ENCODE results near the gene PCBP1.
"Not testable (repeated sequence)": the region's sequence is repeated elsewhere in the genome, so short reads cannot be mapped to it uniquely, and the experiment has no call there.

Gene PCBP1

GRCh38 chr2:70090706-70091334 lies 3.5 kb downstream of the PCBP1 start:
- H3K9me3 ChIP-seq (ENCODE audit: control extremely low read depth in 1 of 5, control insufficient read depth in 4 of 5, insufficient read depth in 2 of 5, low read depth in 1 of 5, low read length in 4 of 5) = no peaks in the 10 kb centered on the region
- no peak for DNase-seq
- peak overlapping the region in 1 of 2 experiments; percentile 25 for H3K27ac ChIP-seq (ENCODE audit: insufficient read depth in 1 of 2, low read depth in 1 of 2, low read length in 2 of 2, poor library complexity in 1 of 2, severe bottlenecking in 2 of 2)
- no peak overlapping the region for H3K4me3 ChIP-seq (ENCODE audit: control insufficient read depth in 1 of 7, extremely low read depth in 1 of 7, insufficient read depth in 4 of 7, low read depth in 2 of 7, low read length in 6 of 7)
- ChIA-PET CTCF (interaction anchor here (1.2 to 2.1 kb wide), 5 partner anchors 13 to 52 kb away, joined by 3 to 8 read pairs (median 6); no protein-coding TSS in a partner anchor), POLR2A (interaction anchor here (0.9 kb wide), 1 partner anchor 49 kb away, joined by 4 read pairs; no protein-coding TSS in a partner anchor)
- H3K4me1 ChIP-seq (ENCODE audit: control extremely low read depth in 1 of 4, control insufficient read depth in 4 of 4, insufficient read depth in 4 of 4, low read length in 3 of 4) = peaks cover 30 to 63% (median 51%) of the 10 kb centered on the region in 4 experiments
- H3K27me3 ChIP-seq (replicated peaks in 2 of 5; ENCODE audit: control insufficient read depth in 4 of 5, insufficient read depth in 5 of 5, low read length in 4 of 5) = no peaks in the 10 kb centered on the region
- 92% methylated on average over 2 of the region's 4 CpGs for WGBS (ENCODE audit: insufficient coverage)
- peaks cover 0 to 23% (median 4%) of the 10 kb centered on the region in 4 experiments for H3K36me3 ChIP-seq (ENCODE audit: control insufficient read depth in 4 of 4, insufficient read depth in 4 of 4, low read length in 3 of 4)

GRCh38 chr2:70091364-70091763 lies 4.1 kb downstream of the PCBP1 start:
- Histone ChIP-seq H3K36me3 (ENCODE audit: control insufficient read depth in 4 of 4, insufficient read depth in 4 of 4, low read length in 3 of 4) (peaks cover 0 to 23% (median 4%) of the 10 kb centered on the region in 4 experiments), H3K9me3 (ENCODE audit: control extremely low read depth in 1 of 5, control insufficient read depth in 4 of 5, insufficient read depth in 2 of 5, low read depth in 1 of 5, low read length in 4 of 5) (no peaks in the 10 kb centered on the region), H3K4me1 (ENCODE audit: control extremely low read depth in 1 of 4, control insufficient read depth in 4 of 4, insufficient read depth in 4 of 4, low read length in 3 of 4) (peaks cover 32 to 62% (median 49%) of the 10 kb centered on the region in 4 experiments), H3K4me3 (ENCODE audit: control insufficient read depth in 1 of 7, extremely low read depth in 1 of 7, insufficient read depth in 4 of 7, low read depth in 2 of 7, low read length in 6 of 7) (no peak overlapping the region), H3K27me3 (replicated peaks in 2 of 5; ENCODE audit: control insufficient read depth in 4 of 5, insufficient read depth in 5 of 5, low read length in 4 of 5) (no peaks in the 10 kb centered on the region), H3K27ac (ENCODE audit: insufficient read depth in 1 of 2, low read depth in 1 of 2, low read length in 2 of 2, poor library complexity in 1 of 2, severe bottlenecking in 2 of 2) (no peak overlapping the region)
- no peak for DNase-seq
- CTCF ChIA-PET = interaction anchor here (1.2 to 2.1 kb wide), 6 partner anchors 13 to 51 kb away, joined by 3 to 8 read pairs (median 6); no protein-coding TSS in a partner anchor
- whole genome bisulfite sequencing (ENCODE audit: insufficient coverage) = 92% methylated on average over 1 of the region's 2 CpGs
- POLR2A ChIA-PET = interaction anchor here (0.9 kb wide), 1 partner anchor 49 kb away, joined by 4 read pairs; no protein-coding TSS in a partner anchor

GRCh38 chr2:70091816-70092215 lies 4.5 kb downstream of the PCBP1 start:
- Histone ChIP-seq H3K9me3 (ENCODE audit: control extremely low read depth in 1 of 5, control insufficient read depth in 4 of 5, insufficient read depth in 2 of 5, low read depth in 1 of 5, low read length in 4 of 5) (no peaks in the 10 kb centered on the region), H3K27ac (ENCODE audit: insufficient read depth in 1 of 2, low read depth in 1 of 2, low read length in 2 of 2, poor library complexity in 1 of 2, severe bottlenecking in 2 of 2) (no peak overlapping the region), H3K4me1 (ENCODE audit: control extremely low read depth in 1 of 4, control insufficient read depth in 4 of 4, insufficient read depth in 4 of 4, low read length in 3 of 4) (peaks cover 32 to 61% (median 48%) of the 10 kb centered on the region in 4 experiments), H3K4me3 (ENCODE audit: control insufficient read depth in 1 of 7, extremely low read depth in 1 of 7, insufficient read depth in 4 of 7, low read depth in 2 of 7, low read length in 6 of 7) (no peak overlapping the region), H3K27me3 (replicated peaks in 2 of 5; ENCODE audit: control insufficient read depth in 4 of 5, insufficient read depth in 5 of 5, low read length in 4 of 5) (no peaks in the 10 kb centered on the region), H3K36me3 (ENCODE audit: control insufficient read depth in 4 of 4, insufficient read depth in 4 of 4, low read length in 3 of 4) (peaks cover 0 to 23% (median 4%) of the 10 kb centered on the region in 4 experiments)
- DNase-seq = no peak
- ChIA-PET CTCF (interaction anchor here (0.9 to 2.1 kb wide), 6 partner anchors 12 to 51 kb away, joined by 3 to 8 read pairs (median 6); no protein-coding TSS in a partner anchor), POLR2A (interaction anchor here (0.9 kb wide), 1 partner anchor 51 kb away, joined by 3 read pairs; no protein-coding TSS in a partner anchor)
- 86% methylated on average over 3 of the region's 7 CpGs for WGBS (ENCODE audit: insufficient coverage)

GRCh38 chr2:70092576-70093243 lies 5.4 kb downstream of the PCBP1 start:
- ChIA-PET CTCF (interaction anchor here (0.6 to 2.9 kb wide), 7 partner anchors 11 to 178 kb away, joined by 3 to 10 read pairs (median 6); partner anchors contain the start of gene MXD1), POLR2A (interaction anchor here (0.9 kb wide), 1 partner anchor 50 kb away, joined by 3 read pairs; no protein-coding TSS in a partner anchor)
- DNase-seq; H3K27ac ChIP-seq (ENCODE audit: insufficient read depth in 1 of 2, low read depth in 1 of 2, low read length in 2 of 2, poor library complexity in 1 of 2, severe bottlenecking in 2 of 2); H3K9me3 ChIP-seq (ENCODE audit: control extremely low read depth in 1 of 5, control insufficient read depth in 4 of 5, insufficient read depth in 2 of 5, low read depth in 1 of 5, low read length in 4 of 5); H3K27me3 ChIP-seq (replicated peaks in 2 of 5; ENCODE audit: control insufficient read depth in 4 of 5, insufficient read depth in 5 of 5, low read length in 4 of 5); H3K4me3 ChIP-seq (ENCODE audit: control insufficient read depth in 1 of 7, extremely low read depth in 1 of 7, insufficient read depth in 4 of 7, low read depth in 2 of 7, low read length in 6 of 7): not testable (repeated sequence)
- H3K4me1 ChIP-seq (ENCODE audit: control extremely low read depth in 1 of 4, control insufficient read depth in 4 of 4, insufficient read depth in 4 of 4, low read length in 3 of 4) = peaks cover 32 to 59% (median 48%) of the 10 kb centered on the region in 4 experiments
- 99% methylated on average over 9 of the region's 12 CpGs for WGBS (ENCODE audit: insufficient coverage)
- H3K36me3 ChIP-seq (ENCODE audit: control insufficient read depth in 4 of 4, insufficient read depth in 4 of 4, low read length in 3 of 4) = peaks cover 0 to 23% (median 4%) of the 10 kb centered on the region in 4 experiments

- CTCF ChIA-PET = interaction anchor here (0.8 to 2.9 kb wide), 9 partner anchors 10 to 180 kb away, joined by 3 to 14 read pairs (median 7); partner anchors contain the start of gene MXD1
- peak overlapping the region in 6 of 7 experiments; percentile 11 to 49 (median 26) for H3K4me3 ChIP-seq (ENCODE audit: control insufficient read depth in 1 of 7, extremely low read depth in 1 of 7, insufficient read depth in 4 of 7, low read depth in 2 of 7, low read length in 6 of 7)
- H3K4me1 ChIP-seq (ENCODE audit: control extremely low read depth in 1 of 4, control insufficient read depth in 4 of 4, insufficient read depth in 4 of 4, low read length in 3 of 4) = peaks cover 27 to 51% (median 36%) of the 10 kb centered on the region in 4 experiments
Observed at GRCh38 chr2:70094171-70094977, 7.1 kb downstream of the PCBP1 start.

GRCh38 chr2:70094978-70095719 lies 7.9 kb downstream of the PCBP1 start:
- CTCF ChIA-PET = interaction anchor here (0.8 to 2.9 kb wide), 8 partner anchors 9 to 181 kb away, joined by 3 to 14 read pairs (median 8); partner anchors contain the start of gene MXD1
- H3K9me3 ChIP-seq (ENCODE audit: control extremely low read depth in 1 of 5, control insufficient read depth in 4 of 5, insufficient read depth in 2 of 5, low read depth in 1 of 5, low read length in 4 of 5) = no peaks in the 10 kb centered on the region
- POLR2A ChIA-PET = interaction anchor here (0.8 to 1.9 kb wide), 9 partner anchors 9 to 182 kb away, joined by 3 to 14 read pairs (median 4); partner anchors contain the start of genes MXD1 and PCBP1

More at GRCh38 chr2:70094171-70094977, 7.1 kb downstream of the PCBP1 start:
- Histone ChIP-seq H3K36me3 (ENCODE audit: control insufficient read depth in 4 of 4, insufficient read depth in 4 of 4, low read length in 3 of 4) (peaks cover 0 to 12% (median 0%) of the 10 kb centered on the region in 4 experiments), H3K9me3 (ENCODE audit: control extremely low read depth in 1 of 5, control insufficient read depth in 4 of 5, insufficient read depth in 2 of 5, low read depth in 1 of 5, low read length in 4 of 5) (no peaks in the 10 kb centered on the region), H3K27me3 (replicated peaks in 2 of 5; ENCODE audit: control insufficient read depth in 4 of 5, insufficient read depth in 5 of 5, low read length in 4 of 5) (no peaks in the 10 kb centered on the region), H3K27ac (ENCODE audit: insufficient read depth in 1 of 2, low read depth in 1 of 2, low read length in 2 of 2, poor library complexity in 1 of 2, severe bottlenecking in 2 of 2) (peak overlapping the region; percentile 51 to 75)
- DNase-seq = peak in 1 of 3 donors; percentile 24
- WGBS (ENCODE audit: insufficient coverage) = 96% methylated on average over 4 of the region's 5 CpGs
- POLR2A ChIA-PET = interaction anchor here (0.5 to 1.9 kb wide), 8 partner anchors 8 to 182 kb away, joined by 3 to 14 read pairs (median 5); partner anchors contain the start of genes MXD1 and PCBP1

More at GRCh38 chr2:70094978-70095719, 7.9 kb downstream of the PCBP1 start:
- Histone ChIP-seq H3K36me3 (ENCODE audit: control insufficient read depth in 4 of 4, insufficient read depth in 4 of 4, low read length in 3 of 4) (peaks cover 0 to 4% (median 0%) of the 10 kb centered on the region in 4 experiments), H3K27ac (ENCODE audit: insufficient read depth in 1 of 2, low read depth in 1 of 2, low read length in 2 of 2, poor library complexity in 1 of 2, severe bottlenecking in 2 of 2) (peak overlapping the region; percentile 51 to 75), H3K4me1 (ENCODE audit: control extremely low read depth in 1 of 4, control insufficient read depth in 4 of 4, insufficient read depth in 4 of 4, low read length in 3 of 4) (peaks cover 20 to 43% (median 31%) of the 10 kb centered on the region in 4 experiments), H3K4me3 (ENCODE audit: control insufficient read depth in 1 of 7, extremely low read depth in 1 of 7, insufficient read depth in 4 of 7, low read depth in 2 of 7, low read length in 6 of 7) (peak overlapping the region in 6 of 7 experiments; percentile 11 to 49 (median 26)), H3K27me3 (replicated peaks in 2 of 5; ENCODE audit: control insufficient read depth in 4 of 5, insufficient read depth in 5 of 5, low read length in 4 of 5) (no peaks in the 10 kb centered on the region)
- 0% methylated on average over 1 of the region's 5 CpGs for WGBS (ENCODE audit: insufficient coverage)
- DNase-seq = peak; percentile 93 to 98 (median 97)

All from common myeloid progenitor, CD34-positive (primary cell).